Measurements from ENCODE around the gene CTU2. TPM values are rescaled to one million over a fixed set of nuclear protein-coding genes. Genes with fewer than 3 reads are reported as not detected.
A peak's percentile ranks its signal among the peaks of the same experiment; 100 is the strongest.
"Not testable (repeated sequence)": the region's sequence is repeated elsewhere in the genome, so short reads cannot be mapped to it uniquely, and the experiment has no call there.

CTU2 gene
- 12.1 TPM for polyA plus RNA-seq

GRCh38 chr16:88706229-88706964 is at the start of gene CTU2, which contains the start of gene RNF166:
Gene CTU2, plus strand, starts transcription at chr16:88706503. Its CDS starts 28 bp downstream, at chr16:88706531.
Gene RNF166, minus strand, starts transcription at chr16:88706408. Its CDS starts 83 bp downstream, at chr16:88706325.
- Mint-ChIP-seq H3K4me1 (peaks cover 32 to 37% (median 35%) of the 10 kb centered on the region in 3 donors), H3K27ac (peak within 1 kb of the TSS; percentile 92 to 97 (median 96)), H3K36me3 (no peaks in the 10 kb centered on the region), H3K9me3 (no peaks in the 10 kb centered on the region), H3K4me3 (peak within 1 kb of the TSS; percentile 87 to 94 (median 94)), H3K27me3 (no peaks in the 10 kb centered on the region)

GRCh38 chr16:88657371-88657770 is 48.9 kb upstream of the CTU2 start:
- Mint-ChIP-seq H3K4me1 (peaks cover 7 to 14% (median 11%) of the 10 kb centered on the region in 3 donors), H3K27me3 (no peaks in the 10 kb centered on the region), H3K9me3 (no peaks in the 10 kb centered on the region), H3K36me3 (peaks cover 2% of the 10 kb centered on the region), H3K4me3 (no peak overlapping the region), H3K27ac (no peak overlapping the region)

DNA sequence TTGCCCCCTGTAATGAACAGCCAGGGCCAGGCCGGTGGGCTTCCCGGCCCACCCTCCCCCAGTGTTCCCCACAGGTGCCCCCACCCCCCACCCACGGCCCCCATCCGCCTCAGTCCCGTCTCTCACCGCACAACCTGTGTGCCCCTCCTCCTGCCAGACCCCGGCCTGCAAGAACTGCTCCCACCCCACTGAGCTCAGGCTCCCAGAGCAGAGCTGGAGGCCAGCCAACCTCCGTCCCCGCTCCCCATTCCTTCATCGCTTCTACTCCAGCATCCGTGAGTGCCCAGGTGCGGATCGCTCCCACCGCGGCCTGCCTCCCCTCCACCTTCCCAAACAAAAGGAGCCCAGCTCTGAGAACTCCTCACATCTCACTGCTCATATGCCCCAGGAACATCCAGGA is 47.6 kb upstream of the CTU2 start:
- Mint-ChIP-seq H3K27me3 (no peaks in the 10 kb centered on the region), H3K36me3 (peaks cover 2% of the 10 kb centered on the region), H3K9me3 (no peaks in the 10 kb centered on the region), H3K4me1 (peaks cover 8 to 14% (median 11%) of the 10 kb centered on the region in 3 donors), H3K27ac (no peak overlapping the region), H3K4me3 (no peak overlapping the region)

DNA sequence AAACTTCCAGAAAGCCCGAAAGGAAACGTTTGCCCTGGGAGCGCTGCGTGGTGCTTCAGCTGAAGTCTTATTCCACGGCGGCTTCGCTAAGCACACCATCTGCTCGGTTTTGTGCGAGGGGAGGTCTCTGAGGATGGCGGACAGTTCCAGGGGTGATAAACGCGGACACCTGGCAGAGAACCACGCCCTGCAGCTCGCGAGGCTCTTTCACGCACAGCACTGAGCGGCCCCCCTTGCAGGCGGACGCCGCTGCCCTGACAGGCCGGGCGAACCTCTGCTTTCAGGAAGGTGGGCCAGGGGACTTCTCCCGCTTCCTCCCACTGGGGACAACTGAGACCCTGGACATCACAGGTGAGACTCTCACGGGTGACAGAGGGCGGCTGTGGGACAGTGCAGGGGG is 47.1 kb upstream of the CTU2 start:
- no peaks in the 10 kb centered on the region for H3K36me3 Mint-ChIP-seq

GRCh38 chr16:88661468-88661867 is 44.8 kb upstream of the CTU2 start:
- no peaks in the 10 kb centered on the region for H3K27me3 Mint-ChIP-seq
- H3K9me3 Mint-ChIP-seq = no peaks in the 10 kb centered on the region

More for the DNA sequence above, 47.1 kb upstream of the CTU2 start:
- no peaks in the 10 kb centered on the region for H3K27me3 Mint-ChIP-seq
- H3K27ac Mint-ChIP-seq = no peak overlapping the region
- peaks cover 8 to 14% (median 11%) of the 10 kb centered on the region in 3 donors for H3K4me1 Mint-ChIP-seq
- no peak overlapping the region for H3K4me3 Mint-ChIP-seq
- H3K9me3 Mint-ChIP-seq = no peaks in the 10 kb centered on the region

DNA sequence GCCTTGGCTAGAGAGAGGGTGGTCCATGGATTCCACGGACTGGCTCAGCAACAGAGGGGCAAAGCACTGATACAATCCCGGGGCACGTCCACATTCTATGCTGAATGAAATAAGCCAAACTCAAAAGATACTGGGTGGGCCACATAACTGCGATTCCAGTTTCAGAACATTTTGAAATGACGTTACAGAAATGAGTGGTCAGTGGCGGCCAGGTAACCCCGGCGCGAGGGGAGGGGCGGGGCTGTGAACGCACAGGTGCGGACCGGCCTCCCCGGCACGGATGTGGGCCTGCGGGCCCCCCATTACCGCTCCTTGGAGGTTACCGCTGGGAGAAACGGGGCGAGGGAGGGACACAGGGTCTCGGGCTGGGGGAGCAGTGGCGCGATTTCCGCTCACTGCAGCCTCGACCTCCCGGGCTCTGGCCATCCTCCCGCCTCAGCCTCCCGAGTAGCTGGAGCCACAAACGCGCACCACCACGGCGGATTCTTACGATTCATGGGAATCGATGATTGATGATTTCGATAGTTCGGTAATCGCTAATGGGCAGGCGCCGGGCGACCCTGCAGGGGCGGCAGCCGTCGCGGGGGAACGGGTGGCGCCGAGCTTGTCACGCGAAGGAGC is 44.0 kb upstream of the CTU2 start:
- Mint-ChIP-seq H3K36me3 (no peaks in the 10 kb centered on the region), H3K9me3 (no peaks in the 10 kb centered on the region), H3K4me1 (peaks cover 14 to 19% (median 18%) of the 10 kb centered on the region in 3 donors), H3K4me3 (peak overlapping the region; percentile 85 to 93 (median 91)), H3K27me3 (no peaks in the 10 kb centered on the region), H3K27ac (peak overlapping the region; percentile 78 to 94 (median 90))

More at GRCh38 chr16:88661468-88661867, 44.8 kb upstream of the CTU2 start:
- H3K4me3 Mint-ChIP-seq = peak overlapping the region; percentile 5 to 89 (median 62)
- H3K4me1 Mint-ChIP-seq = peaks cover 14 to 19% (median 18%) of the 10 kb centered on the region in 3 donors
- H3K27ac Mint-ChIP-seq = peak overlapping the region in 2 of 3 donors; percentile 62 to 78
- H3K36me3 Mint-ChIP-seq = no peaks in the 10 kb centered on the region

- peak within 1 kb of the TSS; percentile 85 to 95 (median 90) for H3K27ac Mint-ChIP-seq
- H3K9me3 Mint-ChIP-seq = no peaks in the 10 kb centered on the region
- no peaks in the 10 kb centered on the region for H3K27me3 Mint-ChIP-seq
- peak within 1 kb of the TSS; percentile 89 to 96 (median 95) for H3K4me3 Mint-ChIP-seq
- H3K36me3 Mint-ChIP-seq = no peaks in the 10 kb centered on the region
- H3K4me1 Mint-ChIP-seq = peaks cover 14 to 19% (median 18%) of the 10 kb centered on the region in 3 donors
Observed at GRCh38 chr16:88662843-88663606, 43.3 kb upstream of the CTU2 start, which contains the start of gene MVD. Gene MVD, minus strand, starts transcription at chr16:88663091. Its CDS starts 11 bp downstream, at chr16:88663080.

- no peaks in the 10 kb centered on the region for H3K9me3 Mint-ChIP-seq
- H3K4me1 Mint-ChIP-seq = peaks cover 14 to 19% (median 17%) of the 10 kb centered on the region in 3 donors
- H3K27ac Mint-ChIP-seq = peak overlapping the region in 2 of 3 donors; percentile 35 to 88
- peak overlapping the region; percentile 39 to 89 (median 66) for H3K4me3 Mint-ChIP-seq
- H3K36me3 Mint-ChIP-seq = no peaks in the 10 kb centered on the region
- H3K27me3 Mint-ChIP-seq = no peaks in the 10 kb centered on the region
Observed at GRCh38 chr16:88665148-88665547, 41.2 kb upstream of the CTU2 start.

GRCh38 chr16:88665570-88665969 is 40.7 kb upstream of the CTU2 start:
- peak overlapping the region in 1 of 3 donors; percentile 88 for H3K27ac Mint-ChIP-seq
- H3K4me3 Mint-ChIP-seq = peak overlapping the region in 2 of 4 donors; percentile 33 to 89
- H3K4me1 Mint-ChIP-seq = peaks cover 14 to 19% (median 17%) of the 10 kb centered on the region in 3 donors

GRCh38 chr16:88667461-88667860 is 38.8 kb upstream of the CTU2 start:
- Mint-ChIP-seq H3K27ac (no peak overlapping the region), H3K9me3 (no peaks in the 10 kb centered on the region), H3K4me1 (peaks cover 5 to 7% (median 7%) of the 10 kb centered on the region in 3 donors), H3K4me3 (no peak overlapping the region), H3K27me3 (no peaks in the 10 kb centered on the region), H3K36me3 (no peaks in the 10 kb centered on the region)

More at GRCh38 chr16:88665570-88665969, 40.7 kb upstream of the CTU2 start:
- Mint-ChIP-seq H3K36me3 (no peaks in the 10 kb centered on the region), H3K9me3 (no peaks in the 10 kb centered on the region), H3K27me3 (no peaks in the 10 kb centered on the region)

DNA sequence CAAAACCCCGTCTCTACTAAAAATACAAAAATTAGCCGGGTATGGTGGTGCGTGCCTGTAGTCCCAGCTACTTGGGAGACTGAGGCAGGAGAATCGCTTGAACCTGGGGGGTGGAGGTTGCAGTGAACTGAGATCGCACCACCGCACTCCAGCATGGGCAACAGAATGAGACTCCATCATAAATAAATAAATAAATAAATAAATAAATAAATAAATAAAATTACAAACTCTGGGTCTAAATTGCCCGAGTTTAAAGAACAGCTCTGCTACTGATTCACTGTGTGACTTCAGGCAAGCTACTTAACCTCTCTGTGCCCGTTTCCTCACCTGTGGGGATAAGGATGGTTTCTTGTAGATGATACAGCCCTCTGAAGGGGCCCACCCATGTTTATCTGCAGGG is 36.8 kb upstream of the CTU2 start:
- H3K9me3 Mint-ChIP-seq, H3K4me1 Mint-ChIP-seq, H3K27ac Mint-ChIP-seq, H3K27me3 Mint-ChIP-seq, H3K36me3 Mint-ChIP-seq, H3K4me3 Mint-ChIP-seq: not testable (repeated sequence)

- Mint-ChIP-seq H3K27me3 (no peaks in the 10 kb centered on the region), H3K36me3 (no peaks in the 10 kb centered on the region)
Observed at GRCh38 chr16:88669980-88670379, 36.3 kb upstream of the CTU2 start.

DNA sequence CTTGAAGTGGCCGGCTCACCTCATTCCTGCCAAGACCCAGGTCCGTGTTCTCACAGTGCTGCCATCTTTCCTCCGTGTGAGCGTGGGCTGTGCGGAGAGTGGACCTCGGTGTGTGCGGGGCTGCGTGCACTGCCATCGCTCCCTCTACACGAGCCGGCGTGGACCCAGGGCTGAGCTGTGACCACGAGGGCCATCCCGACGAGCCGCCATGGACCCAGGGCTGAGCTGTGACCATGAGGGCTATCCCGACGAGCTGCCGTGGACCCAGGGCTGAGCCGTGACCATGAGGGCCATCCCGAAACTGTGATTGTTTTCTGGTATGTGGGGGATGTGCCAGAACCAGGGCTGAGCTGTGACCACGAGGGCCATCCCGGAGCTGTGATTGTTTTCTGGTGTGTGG is 34.5 kb upstream of the CTU2 start:
- Mint-ChIP-seq H3K9me3 (no peaks in the 10 kb centered on the region), H3K36me3 (no peaks in the 10 kb centered on the region), H3K27ac (no peak overlapping the region), H3K4me3 (no peak overlapping the region), H3K4me1 (no peaks in the 10 kb centered on the region), H3K27me3 (no peaks in the 10 kb centered on the region)

More at GRCh38 chr16:88669980-88670379, 36.3 kb upstream of the CTU2 start:
- H3K4me3 Mint-ChIP-seq = no peak overlapping the region
- H3K4me1 Mint-ChIP-seq = peaks cover 3 to 5% (median 4%) of the 10 kb centered on the region in 3 donors
- H3K27ac Mint-ChIP-seq = no peak overlapping the region
- no peaks in the 10 kb centered on the region for H3K9me3 Mint-ChIP-seq

DNA sequence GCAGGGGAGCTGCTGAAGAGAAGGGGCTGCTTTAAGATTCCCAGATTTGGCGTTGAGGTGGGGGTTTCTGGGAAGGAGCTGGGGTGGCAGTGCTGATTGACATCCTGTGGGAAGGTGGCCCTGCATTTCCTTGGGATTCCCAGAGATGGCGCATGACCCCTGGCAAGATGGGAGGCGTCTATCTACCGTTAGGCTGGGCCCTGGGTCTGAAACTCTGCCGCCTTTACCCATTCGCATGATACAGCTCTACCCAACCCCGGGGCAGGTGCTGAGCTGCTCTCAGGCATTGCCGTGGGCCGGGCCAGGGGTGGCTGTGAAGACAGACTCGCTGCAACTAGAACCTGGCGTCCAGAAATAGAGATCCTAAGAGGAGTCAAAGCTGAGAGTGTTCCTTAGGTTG is 33.5 kb upstream of the CTU2 start:
- no peaks in the 10 kb centered on the region for H3K27me3 Mint-ChIP-seq
- H3K9me3 Mint-ChIP-seq = no peaks in the 10 kb centered on the region
- no peak overlapping the region for H3K4me3 Mint-ChIP-seq
- H3K36me3 Mint-ChIP-seq = no peaks in the 10 kb centered on the region
- H3K27ac Mint-ChIP-seq = no peak overlapping the region
- H3K4me1 Mint-ChIP-seq = no peaks in the 10 kb centered on the region
